HEK293T (cell line): Measurements from ENCODE around the gene NCMAP.

Source experiments
- ARNT ChIP-seq: fragments of 450-650 bp; IDR thresholded peaks from 2 replicates; pipeline ENCODE4 v1.6.1; 2017; ENCODE audit warnings: mild to moderate bottlenecking
- BHLHE40 ChIP-seq: fragments of 450-650 bp; IDR thresholded peaks from 2 replicates; pipeline ENCODE4 v1.6.1; 2016; ENCODE audit warnings: mild to moderate bottlenecking, moderate library complexity, borderline replicate concordance
- CTBP1 ChIP-seq: fragments of 450-650 bp; IDR thresholded peaks from 2 replicates; pipeline ENCODE4 v1.6.1; 2016; ENCODE audit warnings: borderline replicate concordance
- ELF4 ChIP-seq: fragments of 450-650 bp; IDR thresholded peaks from 2 replicates; pipeline ENCODE4 v1.6.1; 2017; ENCODE audit warnings: antibody characterized with exemption
- FOXM1 ChIP-seq: fragments of 450-650 bp; IDR thresholded peaks from 2 replicates; pipeline ENCODE4 v1.6.1; 2017; ENCODE audit warnings: mild to moderate bottlenecking, borderline replicate concordance
- TARDBP ChIP-seq: fragments of 450-650 bp; IDR thresholded peaks from 2 replicates; pipeline ENCODE4 v1.6.1; 2016

GRCh38 chr1:24506691-24507381 lies 49.1 kb upstream of the NCMAP start:
- TF ChIP-seq CTBP1 (no peak), TARDBP (no peak), FOXM1 (no peak), BHLHE40 (no peak), ELF4 (no peak), ARNT (no peak)
